ENCODE data around the gene FMNL2. TPM values are rescaled to one million over a fixed set of nuclear protein-coding genes. Genes with fewer than 3 reads are reported as not detected.

The FMNL2 gene
- polyA plus RNA-seq, 4 donors: 103 to 199 (median 111) TPM

- no peak for DNase-seq (ENCODE audit: low read depth in 4 of 4, low spot score in 3 of 4)
Measured at GRCh38 chr2:152443771-152444170, 108.8 kb downstream of the FMNL2 start.

- DNase-seq (ENCODE audit: low read depth in 4 of 4, low spot score in 3 of 4): no peak
Measured at GRCh38 chr2:152444448-152444847, 109.5 kb downstream of the FMNL2 start.

- no peak for DNase-seq (ENCODE audit: low read depth in 4 of 4, low spot score in 3 of 4)
Measured at GRCh38 chr2:152445375-152445774, 110.4 kb downstream of the FMNL2 start.

- DNase-seq (ENCODE audit: low read depth in 4 of 4, low spot score in 3 of 4): no peak
Measured at GRCh38 chr2:152445791-152446201, 110.8 kb downstream of the FMNL2 start.

GRCh38 chr2:152446213-152446612, 111.2 kb downstream of the FMNL2 start:
- DNase-seq (ENCODE audit: low read depth in 4 of 4, low spot score in 3 of 4): no peak

GRCh38 chr2:152447897-152448296, 112.9 kb downstream of the FMNL2 start:
- no peak for DNase-seq (ENCODE audit: low read depth in 4 of 4, low spot score in 3 of 4)

GRCh38 chr2:152448606-152449005, 113.6 kb downstream of the FMNL2 start:
- no peak for DNase-seq (ENCODE audit: low read depth in 4 of 4, low spot score in 3 of 4)

GRCh38 chr2:152449578-152449977, 114.6 kb downstream of the FMNL2 start:
- no peak for DNase-seq (ENCODE audit: low read depth in 4 of 4, low spot score in 3 of 4)

GRCh38 chr2:152450176-152450575, 115.2 kb downstream of the FMNL2 start:
- DNase-seq (ENCODE audit: low read depth in 4 of 4, low spot score in 3 of 4): no peak

GRCh38 chr2:152452256-152452973, 117.4 kb downstream of the FMNL2 start:
- DNase-seq (ENCODE audit: low read depth in 4 of 4, low spot score in 3 of 4): no peak

- DNase-seq (ENCODE audit: low read depth in 4 of 4, low spot score in 3 of 4): no peak
Measured at GRCh38 chr2:152453129-152453911, 118.3 kb downstream of the FMNL2 start.

- DNase-seq (ENCODE audit: low read depth in 4 of 4, low spot score in 3 of 4): no peak
Measured at GRCh38 chr2:152454371-152454770, 119.4 kb downstream of the FMNL2 start.

GRCh38 chr2:152454960-152455359, 120.0 kb downstream of the FMNL2 start:
- DNase-seq (ENCODE audit: low read depth in 4 of 4, low spot score in 3 of 4): no peak

GRCh38 chr2:152455738-152456137, 120.8 kb downstream of the FMNL2 start:
- DNase-seq (ENCODE audit: low read depth in 4 of 4, low spot score in 3 of 4): no peak

- no peak for DNase-seq (ENCODE audit: low read depth in 4 of 4, low spot score in 3 of 4)
Measured at GRCh38 chr2:152456262-152456661, 121.3 kb downstream of the FMNL2 start.

GRCh38 chr2:152458441-152458940, 123.5 kb downstream of the FMNL2 start:
- no peak for DNase-seq (ENCODE audit: low read depth in 4 of 4, low spot score in 3 of 4)

- DNase-seq (ENCODE audit: low read depth in 4 of 4, low spot score in 3 of 4): no peak
Measured at GRCh38 chr2:152459091-152459490, 124.1 kb downstream of the FMNL2 start.

- DNase-seq (ENCODE audit: low read depth in 4 of 4, low spot score in 3 of 4): no peak
Measured at GRCh38 chr2:152460567-152460966, 125.6 kb downstream of the FMNL2 start.

GRCh38 chr2:152462120-152462519, 127.1 kb downstream of the FMNL2 start:
- DNase-seq (ENCODE audit: low read depth in 4 of 4, low spot score in 3 of 4): no peak

- DNase-seq (ENCODE audit: low read depth in 4 of 4, low spot score in 3 of 4): no peak
Measured at GRCh38 chr2:152462779-152463178, 127.8 kb downstream of the FMNL2 start.

- no peak for DNase-seq (ENCODE audit: low read depth in 4 of 4, low spot score in 3 of 4)
Measured at GRCh38 chr2:152464851-152465470, 130.0 kb downstream of the FMNL2 start.

Measured in left renal pelvis (tissue), 4 donors.